A549 (cell line): ENCODE measurements around the gene APBB3. TPM values are rescaled to one million over a fixed set of nuclear protein-coding genes. Genes with fewer than 3 reads are reported as not detected.
"Not testable (repeated sequence)": the region's sequence is repeated elsewhere in the genome, so short reads cannot be mapped to it uniquely, and the experiment has no call there.

ENCODE experiments used
- ATAC-seq, 2 experiments: fragments of 200-7000 bp in 1 of 2; fragments of >200 bp in 1 of 2; cut with Nextera tagmentation in 1 of 2; cut with Tn5 transposase in 1 of 2; 3 replicates each; pipeline versions ENCODE4 v1.8.0 to v1.9.1; 2018 to 2020; ENCODE audit warnings: mild to moderate bottlenecking in 1 of 2, moderate library complexity in 1 of 2
- CTCF ChIA-PET: fragments of 300-600 bp; sonication (Branson Sonifier 250); formaldehyde crosslinking; extraction: SDS; loops from one replicate; lab custom pipeline; 2021; ENCODE audit warnings: antibody characterized with exemption, inconsistent platforms; lab: Yijun Ruan, JAX
- POLR2A ChIA-PET: fragments of 350-600 bp; formaldehyde crosslinking; extraction: SDS; loops from one replicate; lab custom pipeline; 2021; ENCODE audit warnings: antibody characterized with exemption, inconsistent platforms; lab: Yijun Ruan, JAX
- DNase-seq, 2 experiments: peaks; one replicate each; pipeline versions ENCODE4 v3.0.0 to v3.0.0-alpha.2; 2011 to 2016; ENCODE audit warnings: low read depth in 1 of 2, low spot score in 1 of 2
- FAIRE-seq: peaks from 2 replicates; lab custom pipeline; 2011; peaks lifted over from hg19 to GRCh38; lab: Jason Lieb, UNC
- H3K27ac ChIP-seq, 2 experiments: fragments of >200 bp; sonication (Bioruptor Twin); formaldehyde crosslinking; 3 replicates each; pipeline ENCODE4 v1.5.1; 2016 to 2017
- H3K4me1 ChIP-seq: fragments of >200 bp; sonication (Bioruptor Twin); formaldehyde crosslinking; 3 replicates; pipeline ENCODE4 v1.6.1; 2016
- H3K4me2 ChIP-seq: fragments of >200 bp; sonication (Bioruptor Twin); formaldehyde crosslinking; 3 replicates; pipeline ENCODE4 v1.6.1; 2016
- H3K4me3 ChIP-seq: fragments of >200 bp; sonication (Bioruptor Twin); formaldehyde crosslinking; 3 replicates; pipeline ENCODE4 v1.5.1; 2016
- H3K9me3 ChIP-seq: fragments of >200 bp; sonication (Bioruptor Twin); formaldehyde crosslinking; 3 replicates; pipeline ENCODE4 v1.6.1; 2016
- BCL3 ChIP-seq: fragments of >200 bp; sonication (Bioruptor Twin); formaldehyde crosslinking; IDR thresholded peaks from 3 replicates; pipeline ENCODE4 v1.6.1; 2016
- BHLHE40 ChIP-seq: IDR thresholded peaks from 2 replicates; pipeline ENCODE4 v1.6.1; 2012; ENCODE audit warnings: low read depth, low read length, inconsistent platforms
- CBX2 ChIP-seq: fragments of 200-600 bp; sonication (generic); IDR thresholded peaks from 2 replicates; pipeline ENCODE4 v1.6.1; 2016; ENCODE audit warnings: low read depth, mild to moderate bottlenecking, borderline replicate concordance
- EHMT2 ChIP-seq: fragments of 200-600 bp; sonication (generic); IDR thresholded peaks from 2 replicates; pipeline ENCODE4 v1.6.1; 2016; ENCODE audit warnings: antibody characterized with exemption, low read depth, mild to moderate bottlenecking, moderate library complexity
- FOSB ChIP-seq: fragments of 250-450 bp; sonication (Bioruptor Pico); IDR thresholded peaks from 2 replicates; pipeline ENCODE4 v1.5.0; 2020; ENCODE audit warnings: mild to moderate bottlenecking, moderate library complexity
- HOXB13 ChIP-seq: fragments of 250-450 bp; sonication (Bioruptor Pico); IDR thresholded peaks from 2 replicates; pipeline ENCODE4 v1.5.0; 2020; ENCODE audit warnings: low read depth, mild to moderate bottlenecking, moderate library complexity
- HOXB5 ChIP-seq: fragments of 250-450 bp; sonication (Bioruptor Pico); IDR thresholded peaks from 2 replicates; pipeline ENCODE4 v1.5.0; 2020; ENCODE audit warnings: mild to moderate bottlenecking, moderate library complexity
- JUN ChIP-seq, 2 experiments: fragments of >200 bp; sonication (Bioruptor Twin); formaldehyde crosslinking; IDR thresholded peaks; 2 replicates in 1 of 2; 3 replicates in 1 of 2; pipeline ENCODE4 v1.6.1; 2016 to 2017
- KDM1A ChIP-seq: fragments of 200-600 bp; sonication (generic); IDR thresholded peaks from 2 replicates; pipeline ENCODE4 v1.6.1; 2016; ENCODE audit warnings: low read depth, mild to moderate bottlenecking
- KDM5A ChIP-seq: fragments of 200-600 bp; sonication (generic); IDR thresholded peaks from 2 replicates; pipeline ENCODE4 v1.6.1; 2016; ENCODE audit warnings: antibody characterized with exemption, mild to moderate bottlenecking
- MAFK ChIP-seq: fragments of 450-650 bp; IDR thresholded peaks from 2 replicates; pipeline ENCODE4 v1.6.1; 2014; ENCODE audit not compliant: partially characterized antibody
- MAX ChIP-seq: IDR thresholded peaks from 2 replicates; pipeline ENCODE4 v1.6.1; 2012
- PBX3 ChIP-seq: IDR thresholded peaks from 2 replicates; pipeline ENCODE4 v1.6.1; 2012
- POLR2A ChIP-seq: IDR thresholded peaks from 2 replicates; pipeline ENCODE4 v1.6.1; 2012; ENCODE audit warnings: mild to moderate bottlenecking, low read length
- POLR2AphosphoS2 ChIP-seq: conservative IDR thresholded peaks from 2 replicates; pipeline ENCODE4 v1.6.1; 2012; ENCODE audit warnings: low read length, improper control_type of control experiment, inconsistent platforms
- RARB ChIP-seq: fragments of 250-450 bp; sonication (Bioruptor Pico); IDR thresholded peaks from 2 replicates; pipeline ENCODE4 v1.8.0; 2021; ENCODE audit warnings: mild to moderate bottlenecking, moderate library complexity
- RFX5 ChIP-seq: fragments of 450-650 bp; IDR thresholded peaks from 2 replicates; pipeline ENCODE4 v1.7.1; 2014; ENCODE audit warnings: antibody characterized with exemption, mild to moderate bottlenecking, moderate library complexity
- TFCP2L1 ChIP-seq: fragments of 250-450 bp; sonication (Bioruptor Pico); IDR thresholded peaks from 2 replicates; pipeline ENCODE4 v1.5.0; 2021; ENCODE audit warnings: mild to moderate bottlenecking
- USF2 ChIP-seq: fragments of 450-650 bp; IDR thresholded peaks from 2 replicates; pipeline ENCODE4 v1.6.1; 2014; ENCODE audit warnings: antibody characterized with exemption
- ZSCAN20 ChIP-seq: fragments of 250-450 bp; sonication (Bioruptor Pico); IDR thresholded peaks from 2 replicates; pipeline ENCODE4 v1.8.0; 2022; ENCODE audit warnings: mild to moderate bottlenecking, moderate library complexity
- WGBS: methylation state at CpG from one replicate; pipeline ENCODE4 v1.1.6; 2017; ENCODE audit errors: missing lambda C conversion rate; 5-methylcytosine and 5-hydroxymethylcytosine counted together
- polyA plus RNA-seq, 4 experiments: library from polyadenylated mRNA; depleted of rRNA in 3 of 4; stranded (reverse); fragments of >200 nt; fragmentation: RNase III in 1 of 4; extraction: RNeasy Plus Mini Kit Qiagen cat#74134 plus additional on column Dnase treatment in 1 of 4; gene quantifications; 2 replicates in 3 of 4; 3 replicates in 1 of 4; pipeline ENCODE4 v1.2.3, GENCODE V29; 2011 to 2017

APBB3 gene
- polyA plus RNA-seq, 2 of the 4 experiments (the other 2 are of a cell fraction) = 9.4 to 11.7 TPM

- H3K4me1 ChIP-seq = no peaks in the 10 kb centered on the region
- no peak overlapping the region for H3K4me2 ChIP-seq
- H3K27ac ChIP-seq = no peak overlapping the region
- WGBS = 40% methylated on average over 5 of the region's 5 CpGs
- no peaks in the 10 kb centered on the region for H3K9me3 ChIP-seq
- ATAC-seq (no peak), FAIRE-seq (no peak), DNase-seq (no peak)
- TF ChIP-seq MAX (no peak), KDM1A (no peak), BHLHE40 (no peak), RFX5 (no peak), HOXB13 (CRISPR knock-in tag) (no peak), TFCP2L1 (no peak), USF2 (no peak), RARB (no peak), KDM5A (no peak), ZSCAN20 (no peak), FOSB (no peak), PBX3 (no peak), EHMT2 (no peak), HOXB5 (CRISPR knock-in tag) (no peak), JUN (IDR thresholded peaks at IDR 0.05) (no peak), MAFK (no peak), BCL3 (no peak), POLR2AphosphoS2 (no peak), CBX2 (no peak)
- H3K4me3 ChIP-seq = no peak overlapping the region
- POLR2A ChIA-PET = no interaction called here
- CTCF ChIA-PET = interaction anchor here (0.5 to 1.3 kb wide), 2 partner anchors 30 to 40 kb away, joined by 3 read pairs; no protein-coding TSS in a partner anchor
These were observed 31.3 kb upstream of the APBB3 start for GRCh38 chr5:140595538-140596300.

- no peak overlapping the region for H3K4me3 ChIP-seq
- WGBS = 63% methylated on average over 4 of the region's 6 CpGs
- H3K9me3 ChIP-seq = no peaks in the 10 kb centered on the region
- TF ChIP-seq JUN (IDR thresholded peaks at IDR 0.05) (no peak), CBX2 (no peak), HOXB5 (CRISPR knock-in tag) (no peak)
- ChIA-PET POLR2A (interaction anchor here (0.8 kb wide), 1 partner anchor 29 kb away, joined by 3 read pairs; no protein-coding TSS in a partner anchor), CTCF (interaction anchor here (0.6 kb wide), 1 partner anchor 407 kb away, joined by 4 read pairs; no protein-coding TSS in a partner anchor)
- H3K4me2 ChIP-seq = no peak overlapping the region
- H3K27ac ChIP-seq = peak overlapping the region; percentile 71 to 82
- DNase-seq (no peak), ATAC-seq (no peak; a peak in 1 of 6 replicates), FAIRE-seq (no peak)
- no peaks in the 10 kb centered on the region for H3K4me1 ChIP-seq
These were observed 29.8 kb upstream of the APBB3 start for GRCh38 chr5:140594169-140594568.

GRCh38 chr5:140593070-140593469 lies 28.7 kb upstream of the APBB3 start:
- H3K27ac ChIP-seq = peak overlapping the region; percentile 71 to 82
- POLR2A ChIA-PET, H3K9me3 ChIP-seq, FAIRE-seq, H3K4me1 ChIP-seq: not testable (repeated sequence)
- WGBS = 38% methylated on average over 13 of the region's 14 CpGs
- DNase-seq (peak in 1 of 2 experiments; percentile 45), ATAC-seq (peak in 1 of 2 experiments; percentile 31; a peak in 1 of 6 replicates)
- TF ChIP-seq POLR2A = 0 out of 2 replicates have a peak, but pooled peaks have one; percentile 13
- CTCF ChIA-PET = interaction anchor here (0.8 kb wide), 1 partner anchor 23 kb away, joined by 3 read pairs; no protein-coding TSS in a partner anchor
- H3K4me3 ChIP-seq = peak overlapping the region; percentile 36
- H3K4me2 ChIP-seq = peak overlapping the region; percentile 35; the same call in 1 of the 3 replicates
